ENCODE measurements around the gene PSEN2. TPM values are rescaled to one million over a fixed set of nuclear protein-coding genes. Genes with fewer than 3 reads are reported as not detected.
"Not testable (repeated sequence)": the region's sequence is repeated elsewhere in the genome, so short reads cannot be mapped to it uniquely, and the experiment has no call there.

PSEN2 gene
- total RNA-seq, 1 donor from 2014 or later: 19.8 TPM

- H3K27me3 Mint-ChIP-seq (ENCODE audit: unreplicated experiment): no peaks in the 10 kb centered on the region
- H3K27ac Mint-ChIP-seq (ENCODE audit: unreplicated experiment): no peak overlapping the region
- H3K36me3 Mint-ChIP-seq (ENCODE audit: low read depth, unreplicated experiment): peaks cover 5% of the 10 kb centered on the region
- H3K4me1 Mint-ChIP-seq (ENCODE audit: unreplicated experiment): no peaks in the 10 kb centered on the region
- H3K4me3 Mint-ChIP-seq (ENCODE audit: unreplicated experiment): no peak overlapping the region
- DNase-seq (ENCODE audit: low spot score): no peak
- no peak for TF ChIP-seq CTCF (IDR thresholded peaks at IDR 0.05; ENCODE audit: unreplicated experiment)
- no peaks in the 10 kb centered on the region for H3K9me3 Mint-ChIP-seq (ENCODE audit: unreplicated experiment)
These were observed 51.1 kb downstream of the PSEN2 start for GRCh38 chr1:226921504-226921903.

- not testable (repeated sequence) for H3K4me1 Mint-ChIP-seq (ENCODE audit: unreplicated experiment); DNase-seq (ENCODE audit: low spot score); H3K9me3 Mint-ChIP-seq (ENCODE audit: unreplicated experiment); H3K4me3 Mint-ChIP-seq (ENCODE audit: unreplicated experiment); H3K36me3 Mint-ChIP-seq (ENCODE audit: low read depth, unreplicated experiment); H3K27ac Mint-ChIP-seq (ENCODE audit: unreplicated experiment); H3K27me3 Mint-ChIP-seq (ENCODE audit: unreplicated experiment)
These were observed 59.1 kb downstream of the PSEN2 start for GRCh38 chr1:226929260-226930111.

GRCh38 chr1:226934483-226935237 is 64.2 kb downstream of the PSEN2 start:
- no peak for DNase-seq (ENCODE audit: low spot score)
- TF ChIP-seq CTCF (IDR thresholded peaks at IDR 0.05; ENCODE audit: unreplicated experiment): no peak
- no peak overlapping the region for H3K4me3 Mint-ChIP-seq (ENCODE audit: unreplicated experiment)
- peaks cover 8% of the 10 kb centered on the region for H3K9me3 Mint-ChIP-seq (ENCODE audit: unreplicated experiment)
- no peak overlapping the region for H3K27ac Mint-ChIP-seq (ENCODE audit: unreplicated experiment)
- peaks cover 3% of the 10 kb centered on the region for H3K36me3 Mint-ChIP-seq (ENCODE audit: low read depth, unreplicated experiment)
- peaks cover 13% of the 10 kb centered on the region for H3K4me1 Mint-ChIP-seq (ENCODE audit: unreplicated experiment)
- H3K27me3 Mint-ChIP-seq (ENCODE audit: unreplicated experiment): peaks cover 6% of the 10 kb centered on the region

- peaks cover 27% of the 10 kb centered on the region for H3K4me1 Mint-ChIP-seq (ENCODE audit: unreplicated experiment)
- peaks cover 15% of the 10 kb centered on the region for H3K27me3 Mint-ChIP-seq (ENCODE audit: unreplicated experiment)
- H3K27ac Mint-ChIP-seq (ENCODE audit: unreplicated experiment): no peak overlapping the region
- no peak overlapping the region for H3K4me3 Mint-ChIP-seq (ENCODE audit: unreplicated experiment)
- no peak for DNase-seq (ENCODE audit: low spot score)
- H3K9me3 Mint-ChIP-seq (ENCODE audit: unreplicated experiment): peaks cover 8% of the 10 kb centered on the region
- no peak for TF ChIP-seq CTCF (IDR thresholded peaks at IDR 0.05; ENCODE audit: unreplicated experiment)
- H3K36me3 Mint-ChIP-seq (ENCODE audit: low read depth, unreplicated experiment): peaks cover 3% of the 10 kb centered on the region
These were observed 67.7 kb downstream of the PSEN2 start for GRCh38 chr1:226937940-226938725.

GRCh38 chr1:226938903-226939437 is 68.6 kb downstream of the PSEN2 start:
- Mint-ChIP-seq H3K27ac (ENCODE audit: unreplicated experiment) (peak overlapping the region; percentile 85), H3K4me1 (ENCODE audit: unreplicated experiment) (peaks cover 36% of the 10 kb centered on the region), H3K36me3 (ENCODE audit: low read depth, unreplicated experiment) (peaks cover 9% of the 10 kb centered on the region), H3K27me3 (ENCODE audit: unreplicated experiment) (peaks cover 16% of the 10 kb centered on the region), H3K9me3 (ENCODE audit: unreplicated experiment) (peaks cover 8% of the 10 kb centered on the region), H3K4me3 (ENCODE audit: unreplicated experiment) (peak overlapping the region; percentile 88)
- DNase-seq (ENCODE audit: low spot score): no peak
- TF ChIP-seq CTCF (IDR thresholded peaks at IDR 0.05; ENCODE audit: unreplicated experiment): no peak
